Measurements from ENCODE around the gene PSMA5. TPM values are rescaled to one million over a fixed set of nuclear protein-coding genes. Genes with fewer than 3 reads are reported as not detected.

The PSMA5 gene
- total RNA-seq, 4 donors from 2014 or later = 25.1 to 35.7 (median 28.0) TPM

DNA sequence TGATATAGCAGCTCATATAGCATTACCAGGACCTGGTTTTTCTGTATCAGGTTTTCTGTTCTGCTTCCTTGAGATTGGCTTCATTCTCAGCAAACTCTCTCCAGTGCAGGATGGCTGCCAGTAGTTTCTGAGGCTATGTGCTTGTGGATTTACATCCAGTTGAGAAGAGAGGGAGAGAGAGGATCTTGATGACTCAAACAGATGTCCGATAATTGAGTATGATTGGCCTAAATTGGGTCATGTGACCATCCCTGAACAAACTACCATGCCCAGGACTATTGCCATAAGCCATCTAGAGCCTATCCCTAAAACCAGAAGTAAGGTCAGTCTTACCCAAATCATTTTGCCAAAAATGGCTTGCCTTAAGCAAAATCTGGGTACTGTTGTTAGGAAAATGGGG lies 18.1 kb upstream of the PSMA5 start:
- no peaks in the 10 kb centered on the region for H3K9me3 ChIP-seq
- DNase-seq = no peak
- H3K36me3 ChIP-seq = no peaks in the 10 kb centered on the region
- H3K27ac ChIP-seq = no peak overlapping the region
- intact Hi-C loops (cut with DNase I) = no loop called here
- H3K27me3 ChIP-seq = no peaks in the 10 kb centered on the region
- no peaks in the 10 kb centered on the region for H3K4me1 ChIP-seq
- no peak for TF ChIP-seq POLR2A (IDR thresholded peaks at IDR 0.05)
- TF ChIP-seq, protein P1, sequence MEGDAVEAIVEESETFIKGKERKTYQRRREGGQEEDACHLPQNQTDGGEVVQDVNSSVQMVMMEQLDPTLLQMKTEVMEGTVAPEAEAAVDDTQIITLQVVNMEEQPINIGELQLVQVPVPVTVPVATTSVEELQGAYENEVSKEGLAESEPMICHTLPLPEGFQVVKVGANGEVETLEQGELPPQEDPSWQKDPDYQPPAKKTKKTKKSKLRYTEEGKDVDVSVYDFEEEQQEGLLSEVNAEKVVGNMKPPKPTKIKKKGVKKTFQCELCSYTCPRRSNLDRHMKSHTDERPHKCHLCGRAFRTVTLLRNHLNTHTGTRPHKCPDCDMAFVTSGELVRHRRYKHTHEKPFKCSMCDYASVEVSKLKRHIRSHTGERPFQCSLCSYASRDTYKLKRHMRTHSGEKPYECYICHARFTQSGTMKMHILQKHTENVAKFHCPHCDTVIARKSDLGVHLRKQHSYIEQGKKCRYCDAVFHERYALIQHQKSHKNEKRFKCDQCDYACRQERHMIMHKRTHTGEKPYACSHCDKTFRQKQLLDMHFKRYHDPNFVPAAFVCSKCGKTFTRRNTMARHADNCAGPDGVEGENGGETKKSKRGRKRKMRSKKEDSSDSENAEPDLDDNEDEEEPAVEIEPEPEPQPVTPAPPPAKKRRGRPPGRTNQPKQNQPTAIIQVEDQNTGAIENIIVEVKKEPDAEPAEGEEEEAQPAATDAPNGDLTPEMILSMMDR (IDR thresholded peaks at IDR 0.05) = no peak
- WGBS, 2 donors = 73 to 84% methylated on average over 1 of the region's 1 CpG
- H3K4me3 ChIP-seq (replicated peaks in 1 of 3) = no peak overlapping the region

DNA sequence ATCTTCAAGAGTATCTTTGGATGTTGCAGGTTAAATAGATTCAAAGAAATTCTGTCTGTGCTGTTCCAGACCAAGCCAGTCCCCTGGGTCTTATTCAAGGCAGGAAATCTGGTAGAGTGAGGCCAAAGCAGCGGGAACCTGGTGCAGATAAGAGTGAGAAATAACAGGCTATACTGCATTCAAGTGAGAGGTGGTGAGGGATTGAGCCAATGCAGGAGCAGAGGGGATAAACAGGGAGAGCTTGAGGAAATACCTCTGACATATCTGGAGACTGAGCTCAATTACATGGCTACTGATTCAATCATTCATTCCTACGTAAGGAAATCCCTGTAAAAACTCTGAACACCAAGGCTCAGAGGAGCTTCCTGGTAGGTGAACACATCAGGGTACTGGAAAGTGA lies 17.2 kb upstream of the PSMA5 start:
- Histone ChIP-seq H3K36me3 (no peaks in the 10 kb centered on the region), H3K27me3 (no peaks in the 10 kb centered on the region), H3K27ac (no peak overlapping the region), H3K9me3 (no peaks in the 10 kb centered on the region), H3K4me3 (replicated peaks in 1 of 3) (no peak overlapping the region), H3K4me1 (no peaks in the 10 kb centered on the region)
- TF ChIP-seq, protein P1 (IDR thresholded peaks at IDR 0.05) = no peak
- no peak for TF ChIP-seq POLR2A (IDR thresholded peaks at IDR 0.05)
- intact Hi-C loops (cut with DNase I) = no loop called here
- no peak for DNase-seq
- 62 to 71% methylated on average over 2 of the region's 2 CpGs for WGBS, 2 donors

DNA sequence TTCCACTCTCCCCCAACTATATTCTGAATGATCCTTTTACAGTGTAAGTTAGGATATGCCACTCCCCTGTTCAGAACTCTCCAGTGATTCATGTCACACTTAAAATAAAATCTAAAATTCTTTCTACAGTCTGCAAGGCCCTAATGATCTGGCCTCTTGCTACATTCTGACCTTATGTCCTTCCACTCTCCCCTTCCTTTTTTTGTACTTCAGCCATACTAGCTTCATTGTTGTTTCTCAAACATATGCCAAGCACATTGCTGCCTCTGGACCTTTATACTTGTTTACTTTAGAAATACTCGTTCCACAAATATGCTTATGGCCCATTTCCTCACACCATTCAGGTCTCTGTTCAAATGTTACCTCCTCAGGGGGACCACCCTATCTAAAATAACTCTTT lies 14.8 kb upstream of the PSMA5 start:
- TF ChIP-seq, protein P1 (IDR thresholded peaks at IDR 0.05) = no peak
- no peak for TF ChIP-seq POLR2A (IDR thresholded peaks at IDR 0.05)
- H3K36me3 ChIP-seq = no peaks in the 10 kb centered on the region
- H3K9me3 ChIP-seq = no peaks in the 10 kb centered on the region
- intact Hi-C loops (cut with DNase I) = no loop called here
- no peaks in the 10 kb centered on the region for H3K4me1 ChIP-seq
- 49% methylated on average over 1 of the region's 1 CpG for WGBS, 2 donors
- H3K27ac ChIP-seq = no peak overlapping the region
- DNase-seq = no peak
- no peak overlapping the region for H3K4me3 ChIP-seq (replicated peaks in 1 of 3)
- no peaks in the 10 kb centered on the region for H3K27me3 ChIP-seq

DNA sequence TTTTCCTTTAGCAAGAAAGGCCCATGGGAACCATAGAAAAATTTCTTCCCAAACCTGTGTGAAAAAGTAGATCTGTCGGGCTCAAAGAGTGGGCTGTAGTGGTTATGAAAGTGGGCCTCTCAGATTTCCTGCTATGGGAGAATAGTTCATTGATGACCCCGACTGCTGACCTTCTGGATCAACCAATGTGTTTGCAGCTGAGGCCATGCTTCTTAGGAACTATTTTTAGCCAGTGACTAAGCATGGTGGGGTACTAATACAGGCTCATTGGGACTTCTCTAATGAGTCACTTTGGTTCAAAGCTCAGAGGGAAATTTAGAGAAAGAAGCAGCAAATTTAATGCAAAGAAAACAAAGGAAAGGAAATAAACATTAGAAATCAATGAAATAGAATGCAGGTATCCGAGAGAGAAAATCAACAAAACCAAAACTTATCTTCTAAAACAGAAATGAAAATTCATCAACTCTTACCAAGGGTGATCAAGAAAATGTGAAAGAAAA lies 12.6 kb upstream of the PSMA5 start:
- intact Hi-C loops (cut with DNase I) = no loop called here
- no peaks in the 10 kb centered on the region for H3K9me3 ChIP-seq
- 71 to 73% methylated on average over 3 of the region's 3 CpGs for WGBS, 2 donors
- peak overlapping the region in 1 of 3 donors; percentile 43 for H3K27ac ChIP-seq
- TF ChIP-seq POLR2A (IDR thresholded peaks at IDR 0.05) = no peak
- TF ChIP-seq, protein P1 (IDR thresholded peaks at IDR 0.05) = no peak
- H3K36me3 ChIP-seq = no peaks in the 10 kb centered on the region
- DNase-seq = no peak
- peaks cover 4 to 12% of the 10 kb centered on the region in 2 donors for H3K4me1 ChIP-seq
- no peaks in the 10 kb centered on the region for H3K27me3 ChIP-seq
- H3K4me3 ChIP-seq (replicated peaks in 1 of 3) = no peak overlapping the region

DNA sequence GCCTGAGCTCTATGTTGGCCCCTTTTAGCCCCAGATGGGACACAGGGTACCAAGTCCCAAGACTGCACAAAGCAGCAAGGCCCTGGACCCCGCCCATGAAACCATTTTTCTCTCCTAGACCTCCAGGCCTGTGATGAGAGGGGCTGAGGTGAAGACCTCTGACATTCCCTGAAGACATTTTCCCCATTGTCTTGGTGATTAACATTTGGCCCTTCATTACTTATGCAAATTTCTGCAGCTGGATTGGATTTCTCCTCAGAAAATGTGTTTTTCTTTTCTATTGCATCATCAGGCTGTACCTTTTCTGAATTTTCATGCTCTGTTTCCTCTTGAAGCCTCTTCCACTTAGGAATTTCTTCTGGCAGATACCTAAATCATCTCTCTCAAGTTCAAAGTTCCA lies 8.2 kb upstream of the PSMA5 start:
- Histone ChIP-seq H3K36me3 (no peaks in the 10 kb centered on the region), H3K27ac (no peak overlapping the region), H3K9me3 (no peaks in the 10 kb centered on the region), H3K4me3 (replicated peaks in 1 of 3) (no peak overlapping the region), H3K4me1 (peaks cover 4 to 14% of the 10 kb centered on the region in 2 donors), H3K27me3 (no peaks in the 10 kb centered on the region)
- 60 to 88% methylated on average over 1 of the region's 1 CpG for WGBS, 2 donors
- intact Hi-C loops (cut with DNase I) = no loop called here
- TF ChIP-seq POLR2A (IDR thresholded peaks at IDR 0.05) = no peak
- TF ChIP-seq, protein P1 (IDR thresholded peaks at IDR 0.05) = no peak
- DNase-seq = no peak

Data from thyroid gland (tissue), 4 donors.